Measurements from ENCODE around the gene KLF13. TPM values are rescaled to one million over a fixed set of nuclear protein-coding genes. Genes with fewer than 3 reads are reported as not detected.

Gene KLF13
- total RNA-seq, 1 experiment from 2014 or later = 78.6 TPM

- no peak for DNase-seq (ENCODE audit: low read depth, low spot score)
- H3K27ac ChIP-seq (ENCODE audit: low read length) = no peak overlapping the region
- ChIA-PET POLR2A (no interaction called here), CTCF (no interaction called here)
- in situ Hi-C loops (cut with HindIII; ENCODE audit: low pct_unique_long_range_greater_than_20kb, low sequenced_read_pairs) = no loop called here
- no peak for ATAC-seq
- no TSS peak for BruUV-seq (replicated peaks)
- TF ChIP-seq TCF7L2 (IDR thresholded peaks at IDR 0.05; ENCODE audit: low read depth, low read length) (no peak), SIN3A (IDR thresholded peaks at IDR 0.05; ENCODE audit: borderline replicate concordance, insufficient read depth, low read depth, low read length) (no peak), REST (IDR thresholded peaks at IDR 0.05; ENCODE audit: insufficient read depth in 1 of 2, low read depth in 2 of 2, low read length in 1 of 2) (no peak), POLR2AphosphoS5 (IDR thresholded peaks at IDR 0.05; ENCODE audit: low read depth, low read length) (no peak)
- TF ChIP-seq, protein P1, sequence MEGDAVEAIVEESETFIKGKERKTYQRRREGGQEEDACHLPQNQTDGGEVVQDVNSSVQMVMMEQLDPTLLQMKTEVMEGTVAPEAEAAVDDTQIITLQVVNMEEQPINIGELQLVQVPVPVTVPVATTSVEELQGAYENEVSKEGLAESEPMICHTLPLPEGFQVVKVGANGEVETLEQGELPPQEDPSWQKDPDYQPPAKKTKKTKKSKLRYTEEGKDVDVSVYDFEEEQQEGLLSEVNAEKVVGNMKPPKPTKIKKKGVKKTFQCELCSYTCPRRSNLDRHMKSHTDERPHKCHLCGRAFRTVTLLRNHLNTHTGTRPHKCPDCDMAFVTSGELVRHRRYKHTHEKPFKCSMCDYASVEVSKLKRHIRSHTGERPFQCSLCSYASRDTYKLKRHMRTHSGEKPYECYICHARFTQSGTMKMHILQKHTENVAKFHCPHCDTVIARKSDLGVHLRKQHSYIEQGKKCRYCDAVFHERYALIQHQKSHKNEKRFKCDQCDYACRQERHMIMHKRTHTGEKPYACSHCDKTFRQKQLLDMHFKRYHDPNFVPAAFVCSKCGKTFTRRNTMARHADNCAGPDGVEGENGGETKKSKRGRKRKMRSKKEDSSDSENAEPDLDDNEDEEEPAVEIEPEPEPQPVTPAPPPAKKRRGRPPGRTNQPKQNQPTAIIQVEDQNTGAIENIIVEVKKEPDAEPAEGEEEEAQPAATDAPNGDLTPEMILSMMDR (IDR thresholded peaks at IDR 0.05) = no peak
- intact Hi-C loops (cut with micrococcal nuclease; ENCODE audit: unreplicated experiment) = no loop called here
- peaks cover 3% of the 10 kb centered on the region for H3K4me1 ChIP-seq (ENCODE audit: control insufficient read depth, insufficient read depth, low read length)
- no peaks in the 10 kb centered on the region for H3K27me3 ChIP-seq (ENCODE audit: control insufficient read depth, insufficient read depth, low read length)
- H3K9me3 ChIP-seq (ENCODE audit: control insufficient read depth, insufficient read depth, low read depth, low read length) = no peaks in the 10 kb centered on the region
- no peaks in the 10 kb centered on the region for H3K36me3 ChIP-seq (ENCODE audit: control insufficient read depth, insufficient read depth, low read length)
- H3K4me3 ChIP-seq (ENCODE audit: low read depth in 2 of 2, low read length in 2 of 2) = no peak overlapping the region
Observed at GRCh38 chr15:31343831-31344230, 17.2 kb downstream of the KLF13 start.

DNA sequence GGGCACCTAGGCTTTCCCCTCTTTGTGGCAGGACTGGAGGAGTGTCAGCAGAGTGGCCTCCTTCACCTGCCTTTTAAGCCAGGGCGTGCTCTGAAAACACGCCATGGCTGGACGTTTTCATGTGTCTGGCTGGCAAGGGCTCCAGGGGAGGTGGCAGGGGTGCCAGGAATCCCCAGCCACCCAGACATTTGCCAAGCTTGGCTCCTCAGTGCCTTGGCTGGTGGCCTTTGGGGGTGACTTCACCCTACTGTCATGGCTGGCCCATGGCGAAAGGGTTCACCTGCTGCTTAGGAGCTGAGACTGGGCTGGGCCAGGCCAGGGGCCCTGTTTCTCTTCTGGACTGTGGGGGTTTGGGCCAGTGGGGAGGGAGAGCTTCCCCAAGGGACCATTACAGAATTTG, 17.6 kb downstream of the KLF13 start:
- intact Hi-C loops (cut with micrococcal nuclease; ENCODE audit: unreplicated experiment) = no loop called here
- no peaks in the 10 kb centered on the region for H3K36me3 ChIP-seq (ENCODE audit: control insufficient read depth, insufficient read depth, low read length)

More for the DNA sequence above, 17.6 kb downstream of the KLF13 start:
- ATAC-seq (no peak), DNase-seq (ENCODE audit: low read depth, low spot score) (no peak)
- POLR2A ChIA-PET = no interaction called here
- TF ChIP-seq, protein P1 (IDR thresholded peaks at IDR 0.05) = no peak
- no peak for TF ChIP-seq POLR2AphosphoS5 (IDR thresholded peaks at IDR 0.05; ENCODE audit: low read depth, low read length)
- no peak for TF ChIP-seq REST (IDR thresholded peaks at IDR 0.05; ENCODE audit: insufficient read depth in 1 of 2, low read depth in 2 of 2, low read length in 1 of 2)
- TF ChIP-seq SIN3A (IDR thresholded peaks at IDR 0.05; ENCODE audit: borderline replicate concordance, insufficient read depth, low read depth, low read length) = no peak
- TF ChIP-seq TCF7L2 (IDR thresholded peaks at IDR 0.05; ENCODE audit: low read depth, low read length) = no peak
- in situ Hi-C loops (cut with HindIII; ENCODE audit: low pct_unique_long_range_greater_than_20kb, low sequenced_read_pairs) = no loop called here
- Histone ChIP-seq H3K4me1 (ENCODE audit: control insufficient read depth, insufficient read depth, low read length) (no peaks in the 10 kb centered on the region; the same call in none of the 2 replicates), H3K9me3 (ENCODE audit: control insufficient read depth, insufficient read depth, low read depth, low read length) (no peaks in the 10 kb centered on the region), H3K4me3 (ENCODE audit: low read depth in 2 of 2, low read length in 2 of 2) (no peak overlapping the region), H3K27ac (ENCODE audit: low read length) (no peak overlapping the region), H3K27me3 (ENCODE audit: control insufficient read depth, insufficient read depth, low read length) (no peaks in the 10 kb centered on the region)
- CTCF ChIA-PET = no interaction called here
- no TSS peak for BruUV-seq (replicated peaks)
